Brain microvascular endothelial cell (primary cell): ENCODE data around the gene SIK3.
A peak's percentile ranks its signal among the peaks of the same experiment; 100 is the strongest.

Source experiments
- DNase-seq: peaks from one replicate; pipeline ENCODE4 v3.0.0-alpha.2; 2020
- H3K27ac ChIP-seq: fragments of 250-450 bp; sonication (Bioruptor Pico); 2 replicates; pipeline ENCODE4 v1.5.1; 2020; ENCODE audit warnings: mild to moderate bottlenecking, moderate library complexity
- H3K27me3 ChIP-seq: fragments of 250-450 bp; sonication (Bioruptor Pico); replicated peaks from 2 replicates; pipeline ENCODE4 v1.5.1; 2020; ENCODE audit warnings: mild to moderate bottlenecking
- H3K36me3 ChIP-seq: fragments of 250-450 bp; sonication (Bioruptor Pico); replicated peaks from 2 replicates; pipeline ENCODE4 v1.5.1; 2020; ENCODE audit warnings: mild to moderate bottlenecking
- H3K4me3 ChIP-seq: 2 replicates; pipeline ENCODE4 v1.5.1; 2011; ENCODE audit warnings: low read depth, mild to moderate bottlenecking, control low read depth, low read length, moderate library complexity
- CTCF ChIP-seq: IDR thresholded peaks from 2 replicates; pipeline ENCODE4 v1.5.1; 2011; ENCODE audit warnings: low read depth, mild to moderate bottlenecking, moderate library complexity, low read length, control low read depth, inconsistent platforms; ENCODE audit errors: missing control alignments
- in situ Hi-C: cut with HindIII; loops from 2 replicates; pipeline ENCODE4 v1.10.0; 2017; ENCODE audit warnings: low sequenced_read_pairs, low pct_ligation_motif_present

The SIK3 gene

GRCh38 chr11:117074119-117074518 lies 24.1 kb downstream of the SIK3 start:
- no peak overlapping the region for H3K27ac ChIP-seq
- TF ChIP-seq CTCF, result no peak
- in situ Hi-C loops, result no loop called here

GRCh38 chr11:117073539-117073938 lies 24.7 kb downstream of the SIK3 start:
- DNase-seq, result no peak
- no peak for TF ChIP-seq CTCF
- Histone ChIP-seq H3K27me3 (no peaks in the 10 kb centered on the region), H3K4me3 (no peak overlapping the region), H3K36me3 (no peaks in the 10 kb centered on the region), H3K27ac (no peak overlapping the region)
- in situ Hi-C loops, result no loop called here

More at GRCh38 chr11:117074119-117074518, 24.1 kb downstream of the SIK3 start:
- no peak for DNase-seq
- Histone ChIP-seq H3K36me3 (no peaks in the 10 kb centered on the region), H3K4me3 (no peak overlapping the region), H3K27me3 (no peaks in the 10 kb centered on the region)

GRCh38 chr11:117072517-117073461 lies 25.4 kb downstream of the SIK3 start:
- Histone ChIP-seq H3K27me3 (no peaks in the 10 kb centered on the region), H3K36me3 (no peaks in the 10 kb centered on the region), H3K4me3 (no peak overlapping the region), H3K27ac (no peak overlapping the region)
- no peak for TF ChIP-seq CTCF
- in situ Hi-C loops, result no loop called here
- DNase-seq, result peak; percentile 93

- in situ Hi-C loops, result no loop called here
- Histone ChIP-seq H3K36me3 (no peaks in the 10 kb centered on the region), H3K27me3 (no peaks in the 10 kb centered on the region), H3K4me3 (no peak overlapping the region), H3K27ac (no peak overlapping the region)
- DNase-seq, result peak; percentile 32
- no peak for TF ChIP-seq CTCF
Measured at GRCh38 chr11:117071344-117071787, 26.9 kb downstream of the SIK3 start.

- no peak for TF ChIP-seq CTCF
- Histone ChIP-seq H3K36me3 (no peaks in the 10 kb centered on the region), H3K27me3 (no peaks in the 10 kb centered on the region), H3K27ac (no peak overlapping the region), H3K4me3 (no peak overlapping the region)
- DNase-seq, result no peak
- in situ Hi-C loops, result no loop called here
Measured at GRCh38 chr11:117070016-117070415, 28.2 kb downstream of the SIK3 start.
